GM12874 (cell line): ENCODE measurements around the gene PMPCA.

Source experiments
- TF ChIP-seq, protein P1 (sequence below): IDR thresholded peaks from 2 replicates; pipeline ENCODE4 v1.5.1; 2011; ENCODE audit warnings: low read depth, mild to moderate bottlenecking, control low read depth, low read length, moderate library complexity; ENCODE audit not compliant: insufficient read depth

The PMPCA gene

DNA sequence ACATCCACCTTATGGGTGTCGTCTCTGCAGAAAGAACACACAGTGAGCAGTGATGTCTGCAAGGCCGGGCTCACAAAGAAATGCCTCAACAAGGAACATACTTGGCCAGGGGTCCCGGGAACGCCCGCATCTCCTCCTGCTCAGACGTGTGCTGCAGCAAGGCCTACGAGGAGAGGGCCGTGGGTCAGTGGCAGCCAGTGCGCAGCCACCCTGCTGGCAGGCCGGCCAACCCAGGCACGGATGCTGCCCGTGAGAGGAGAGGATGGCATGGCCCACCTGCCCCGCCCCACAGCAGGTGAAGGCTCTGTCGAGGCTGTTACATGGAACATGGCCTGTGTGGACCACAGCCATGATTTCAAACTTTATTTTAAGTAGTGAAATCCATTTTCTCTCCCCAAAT is 53.1 kb downstream of the PMPCA start:
- TF ChIP-seq, protein P1, sequence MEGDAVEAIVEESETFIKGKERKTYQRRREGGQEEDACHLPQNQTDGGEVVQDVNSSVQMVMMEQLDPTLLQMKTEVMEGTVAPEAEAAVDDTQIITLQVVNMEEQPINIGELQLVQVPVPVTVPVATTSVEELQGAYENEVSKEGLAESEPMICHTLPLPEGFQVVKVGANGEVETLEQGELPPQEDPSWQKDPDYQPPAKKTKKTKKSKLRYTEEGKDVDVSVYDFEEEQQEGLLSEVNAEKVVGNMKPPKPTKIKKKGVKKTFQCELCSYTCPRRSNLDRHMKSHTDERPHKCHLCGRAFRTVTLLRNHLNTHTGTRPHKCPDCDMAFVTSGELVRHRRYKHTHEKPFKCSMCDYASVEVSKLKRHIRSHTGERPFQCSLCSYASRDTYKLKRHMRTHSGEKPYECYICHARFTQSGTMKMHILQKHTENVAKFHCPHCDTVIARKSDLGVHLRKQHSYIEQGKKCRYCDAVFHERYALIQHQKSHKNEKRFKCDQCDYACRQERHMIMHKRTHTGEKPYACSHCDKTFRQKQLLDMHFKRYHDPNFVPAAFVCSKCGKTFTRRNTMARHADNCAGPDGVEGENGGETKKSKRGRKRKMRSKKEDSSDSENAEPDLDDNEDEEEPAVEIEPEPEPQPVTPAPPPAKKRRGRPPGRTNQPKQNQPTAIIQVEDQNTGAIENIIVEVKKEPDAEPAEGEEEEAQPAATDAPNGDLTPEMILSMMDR, result no peak

DNA sequence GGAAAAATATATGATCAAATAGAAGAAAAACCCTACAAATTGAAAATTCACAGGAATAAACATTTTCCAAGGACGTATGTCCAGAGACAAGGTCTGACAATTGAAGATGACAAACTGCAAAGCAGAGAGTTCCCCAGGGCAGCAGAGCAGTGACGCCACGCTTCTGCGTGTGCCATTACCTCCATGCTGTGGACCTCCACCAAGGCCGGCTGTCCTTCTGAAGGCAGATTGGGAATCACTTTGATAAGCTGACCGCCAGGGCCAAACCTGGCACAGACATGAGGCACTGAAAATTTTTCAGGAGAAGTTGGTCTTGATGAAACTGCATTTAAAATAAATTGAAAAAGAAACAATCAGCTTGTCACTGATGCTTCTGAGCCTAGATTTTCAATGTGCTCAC is 53.8 kb downstream of the PMPCA start:
- TF ChIP-seq, protein P1, result no peak

- TF ChIP-seq, protein P1, result no peak
Measured at GRCh38 chr9:136465500-136466154, 55.2 kb downstream of the PMPCA start.

- TF ChIP-seq, protein P1, result no peak
Measured at GRCh38 chr9:136466155-136466541, 55.7 kb downstream of the PMPCA start.

- TF ChIP-seq, protein P1, result no peak
Measured at GRCh38 chr9:136467766-136468165, 57.3 kb downstream of the PMPCA start.

GRCh38 chr9:136470356-136470755 is 59.9 kb downstream of the PMPCA start:
- TF ChIP-seq, protein P1, result no peak

GRCh38 chr9:136470792-136471469 is 60.5 kb downstream of the PMPCA start:
- TF ChIP-seq, protein P1, result no peak
